Activated CD4-positive, alpha-beta T cell treated with anti-CD3 and anti-CD28 coated beads, Interleukin-2, amount 10 ng/mL, durations not matched to agents 7 days and 5 days (primary cell): ENCODE results near the gene C1orf21. TPM values are rescaled to one million over a fixed set of nuclear protein-coding genes. Genes with fewer than 3 reads are reported as not detected.

Experiments used
- CTCF ChIA-PET: fragments of 350-600 bp; sonication (Branson Sonifier 250); formaldehyde crosslinking; loops from one replicate; lab custom pipeline; 2021; ENCODE audit warnings: antibody characterized with exemption; lab: Charles Lee
- POLR2A ChIA-PET: fragments of 350-600 bp; sonication (Branson Sonifier 250); formaldehyde crosslinking; loops from one replicate; lab custom pipeline; 2021; ENCODE audit warnings: antibody characterized with exemption; lab: Charles Lee
- DNase-seq: peaks from one replicate; pipeline ENCODE4 v3.0.0-alpha.2; 2020
- H3K27ac Mint-ChIP-seq: one replicate; pipeline ENCODE4 v1.8.0; 2021; ENCODE audit warnings: mild to moderate bottlenecking, moderate library complexity, mixed read lengths
- H3K27me3 Mint-ChIP-seq: one replicate; pipeline ENCODE4 v1.8.0; 2021; ENCODE audit warnings: mixed read lengths
- H3K36me3 Mint-ChIP-seq: one replicate; pipeline ENCODE4 v1.8.0; 2021; ENCODE audit warnings: low read depth, mixed read lengths
- H3K4me1 Mint-ChIP-seq: one replicate; pipeline ENCODE4 v1.8.0; 2021; ENCODE audit warnings: mixed read lengths
- H3K4me3 Mint-ChIP-seq: one replicate; pipeline ENCODE4 v1.8.0; 2021; ENCODE audit warnings: mild to moderate bottlenecking, moderate library complexity, mixed read lengths
- H3K9me3 Mint-ChIP-seq: one replicate; pipeline ENCODE4 v1.8.0; 2021; ENCODE audit warnings: mixed read lengths
- total RNA-seq, 2 experiments: library from RNA; stranded (reverse); gene quantifications; one replicate each; pipeline ENCODE4 v1.2.3, GENCODE V29; 2021

Gene C1orf21
- total RNA-seq, 2 experiments from 2014 or later, result 7.4 to 8.1 TPM

DNA sequence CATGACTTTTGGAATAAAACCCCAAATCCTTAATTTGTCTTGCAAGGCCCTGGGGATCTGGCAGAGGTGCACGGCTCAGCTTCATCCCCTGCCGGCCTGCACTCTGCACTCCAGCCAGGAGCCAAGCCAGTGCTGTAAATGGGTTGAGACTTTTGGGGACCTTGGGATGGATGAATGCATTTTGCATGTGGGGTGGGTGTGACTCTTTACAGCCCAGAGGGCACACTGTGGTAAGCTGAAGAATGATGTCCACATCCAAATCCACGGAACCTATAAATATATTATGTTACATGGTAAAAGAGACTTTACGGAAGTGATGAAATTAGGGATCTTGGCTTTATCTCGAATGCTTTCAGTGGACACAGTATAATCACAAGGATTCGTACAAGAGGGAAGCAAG is 190.0 kb downstream of the C1orf21 start:
- no peak for DNase-seq
- peaks cover 2% of the 10 kb centered on the region for H3K27me3 Mint-ChIP-seq
- CTCF ChIA-PET, result no interaction called here
- H3K4me3 Mint-ChIP-seq, result no peak overlapping the region
- H3K36me3 Mint-ChIP-seq, result no peaks in the 10 kb centered on the region
- no peak overlapping the region for H3K27ac Mint-ChIP-seq
- peaks cover 3% of the 10 kb centered on the region for H3K9me3 Mint-ChIP-seq
- H3K4me1 Mint-ChIP-seq, result no peaks in the 10 kb centered on the region
- POLR2A ChIA-PET, result no interaction called here

DNA sequence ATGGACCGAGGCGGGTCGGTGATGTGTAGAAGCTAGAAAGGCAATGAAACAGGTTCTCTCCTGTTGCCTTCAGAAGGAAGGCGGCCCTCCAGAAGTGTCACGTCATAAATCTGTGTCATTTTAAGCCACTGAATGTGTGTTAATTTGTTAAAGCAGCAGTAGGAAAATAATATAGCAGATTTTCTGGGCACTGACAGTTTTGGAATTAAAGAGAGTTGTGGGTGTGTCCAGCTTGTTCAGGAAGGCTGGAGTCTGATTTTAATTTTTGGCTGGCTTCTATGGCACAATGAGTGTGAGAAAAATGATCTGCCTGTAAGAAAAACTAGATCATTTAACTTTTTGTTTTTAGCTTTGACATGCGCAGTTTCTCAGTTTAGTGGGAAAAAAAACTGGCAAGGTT is 190.5 kb downstream of the C1orf21 start:
- ChIA-PET CTCF (no interaction called here), POLR2A (no interaction called here)
- H3K36me3 Mint-ChIP-seq, result no peaks in the 10 kb centered on the region
- no peak overlapping the region for H3K27ac Mint-ChIP-seq
- H3K9me3 Mint-ChIP-seq, result peaks cover 3% of the 10 kb centered on the region
- no peaks in the 10 kb centered on the region for H3K4me1 Mint-ChIP-seq
- DNase-seq, result no peak
- H3K4me3 Mint-ChIP-seq, result no peak overlapping the region
- peaks cover 2% of the 10 kb centered on the region for H3K27me3 Mint-ChIP-seq

DNA sequence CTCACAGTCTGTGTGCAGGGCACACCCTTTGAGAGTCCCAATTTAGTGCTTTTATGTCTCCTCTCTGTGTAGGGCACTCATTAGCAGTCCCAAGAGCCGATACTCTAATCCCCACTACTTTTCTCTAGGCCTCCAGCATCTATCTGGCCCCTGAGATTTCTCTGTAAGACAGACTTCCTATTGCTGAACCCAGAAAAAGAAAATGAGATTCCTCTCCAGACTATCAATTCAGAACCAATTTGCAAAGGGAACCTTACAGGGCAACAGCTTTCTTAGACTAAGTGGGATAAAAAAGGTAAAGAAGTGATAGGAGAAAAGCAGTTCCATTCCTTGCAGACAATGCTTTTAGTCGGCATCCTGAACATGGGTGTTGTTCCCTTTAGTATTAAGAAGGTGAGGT is 195.6 kb downstream of the C1orf21 start:
- POLR2A ChIA-PET, result no interaction called here
- peaks cover 2% of the 10 kb centered on the region for H3K27me3 Mint-ChIP-seq
- DNase-seq, result no peak
- CTCF ChIA-PET, result no interaction called here
- peaks cover 6% of the 10 kb centered on the region for H3K9me3 Mint-ChIP-seq
- H3K4me3 Mint-ChIP-seq, result no peak overlapping the region
- no peak overlapping the region for H3K27ac Mint-ChIP-seq
- no peaks in the 10 kb centered on the region for H3K36me3 Mint-ChIP-seq
- no peaks in the 10 kb centered on the region for H3K4me1 Mint-ChIP-seq

DNA sequence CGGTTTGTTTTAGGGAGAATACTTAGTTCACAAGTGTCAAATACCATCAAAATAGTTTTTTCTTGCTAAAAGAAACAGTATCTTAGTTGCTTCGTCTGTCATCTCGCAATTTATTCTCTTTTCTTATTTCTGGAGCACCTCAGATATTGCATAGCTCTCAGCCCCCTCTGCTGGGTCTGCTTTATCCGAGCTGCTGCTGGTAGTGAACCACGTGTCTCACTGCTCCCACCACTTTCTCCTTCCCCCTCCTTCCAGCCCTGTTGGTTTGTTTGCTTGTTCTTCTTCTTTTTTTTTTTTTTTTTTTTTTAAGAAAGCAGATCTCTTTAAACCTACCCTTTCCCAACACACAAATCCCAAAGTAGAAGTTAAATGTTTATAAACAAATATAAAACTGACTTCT is 197.0 kb downstream of the C1orf21 start:
- Mint-ChIP-seq H3K4me1 (no peaks in the 10 kb centered on the region), H3K27me3 (peaks cover 2% of the 10 kb centered on the region), H3K27ac (no peak overlapping the region), H3K9me3 (peaks cover 6% of the 10 kb centered on the region), H3K4me3 (no peak overlapping the region), H3K36me3 (no peaks in the 10 kb centered on the region)
- CTCF ChIA-PET, result no interaction called here
- DNase-seq, result no peak
- POLR2A ChIA-PET, result no interaction called here

DNA sequence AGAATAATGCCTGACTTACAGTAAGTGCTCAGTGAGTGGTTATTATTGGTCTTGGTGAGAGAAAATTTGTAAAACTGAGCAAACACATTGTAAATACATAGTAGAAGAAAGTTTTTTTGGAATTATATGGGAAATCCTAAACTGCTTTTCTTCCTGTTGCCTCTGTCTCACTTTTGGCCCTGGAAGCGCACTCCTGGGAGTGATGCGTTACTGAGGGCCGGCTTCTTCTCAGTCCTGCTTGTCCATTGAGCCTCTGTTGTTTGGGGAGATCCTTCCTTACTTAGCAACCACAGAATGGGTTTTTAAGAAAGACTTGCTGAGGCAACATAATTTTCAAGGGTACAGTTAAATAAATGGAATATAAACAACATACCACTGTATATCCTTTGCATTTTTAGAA is 201.9 kb downstream of the C1orf21 start:
- peaks cover 3% of the 10 kb centered on the region for H3K9me3 Mint-ChIP-seq
- no peaks in the 10 kb centered on the region for H3K36me3 Mint-ChIP-seq
- H3K4me1 Mint-ChIP-seq, result no peaks in the 10 kb centered on the region
- H3K4me3 Mint-ChIP-seq, result no peak overlapping the region
- DNase-seq, result no peak
- CTCF ChIA-PET, result no interaction called here
- H3K27me3 Mint-ChIP-seq, result no peaks in the 10 kb centered on the region
- H3K27ac Mint-ChIP-seq, result no peak overlapping the region
- POLR2A ChIA-PET, result interaction anchor here (0.6 kb wide), 1 partner anchor 42 kb away, joined by 3 read pairs; no protein-coding TSS in a partner anchor

DNA sequence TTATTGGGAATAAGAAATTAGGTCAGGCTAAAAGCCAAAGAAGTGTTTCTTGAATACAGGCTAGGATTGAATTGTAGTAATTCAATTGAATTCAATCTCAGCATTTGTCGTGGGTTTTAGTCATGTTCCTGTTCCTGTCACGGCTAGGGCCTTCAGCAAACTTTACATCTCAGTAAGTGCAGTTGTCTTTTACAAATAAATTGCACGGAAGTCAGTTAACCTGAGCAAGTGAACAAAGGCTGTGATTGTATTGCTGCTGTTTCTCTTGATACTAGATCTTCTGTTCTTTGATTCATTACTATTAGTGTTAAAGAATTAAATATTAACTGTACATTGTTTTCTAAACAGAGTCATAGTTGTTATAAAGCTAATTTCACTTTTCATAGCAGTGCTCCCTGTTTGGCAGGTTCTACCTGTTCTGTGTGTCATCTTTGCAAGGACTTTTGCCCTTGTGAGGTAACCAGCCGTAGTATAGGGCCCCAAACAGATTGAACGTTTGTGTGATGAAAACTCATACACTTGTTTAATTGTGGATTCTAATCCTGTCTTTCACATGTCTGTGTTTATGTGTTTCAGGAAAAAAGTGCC is 203.4 kb downstream of the C1orf21 start:
- Mint-ChIP-seq H3K27ac (no peak overlapping the region), H3K36me3 (no peaks in the 10 kb centered on the region), H3K27me3 (no peaks in the 10 kb centered on the region), H3K9me3 (peaks cover 3% of the 10 kb centered on the region), H3K4me1 (no peaks in the 10 kb centered on the region), H3K4me3 (no peak overlapping the region)
- DNase-seq, result no peak
- POLR2A ChIA-PET, result no interaction called here
- CTCF ChIA-PET, result no interaction called here

DNA sequence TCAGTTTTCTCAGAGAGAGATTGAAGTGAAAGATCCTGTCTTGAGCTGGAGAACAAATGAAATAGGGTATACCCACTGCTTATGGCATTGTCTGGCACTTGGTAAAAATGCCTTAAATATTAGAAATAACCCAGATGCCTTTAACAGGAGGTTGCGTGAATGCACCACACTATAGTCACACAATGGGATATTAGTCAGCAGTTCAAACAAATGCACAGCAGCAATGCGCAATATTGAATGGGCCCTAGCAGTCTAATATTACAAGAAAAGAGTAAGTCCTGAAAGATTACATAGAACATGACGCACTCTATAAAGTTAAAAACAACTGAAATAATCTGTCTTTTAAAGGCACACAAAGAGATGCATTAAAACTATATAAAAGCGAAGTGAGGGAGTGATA is 206.8 kb downstream of the C1orf21 start:
- H3K4me3 Mint-ChIP-seq, result no peak overlapping the region
- ChIA-PET CTCF (no interaction called here), POLR2A (no interaction called here)
- DNase-seq, result no peak
- no peaks in the 10 kb centered on the region for H3K27me3 Mint-ChIP-seq
- H3K4me1 Mint-ChIP-seq, result no peaks in the 10 kb centered on the region
- H3K27ac Mint-ChIP-seq, result no peak overlapping the region
- no peaks in the 10 kb centered on the region for H3K9me3 Mint-ChIP-seq
- H3K36me3 Mint-ChIP-seq, result no peaks in the 10 kb centered on the region

DNA sequence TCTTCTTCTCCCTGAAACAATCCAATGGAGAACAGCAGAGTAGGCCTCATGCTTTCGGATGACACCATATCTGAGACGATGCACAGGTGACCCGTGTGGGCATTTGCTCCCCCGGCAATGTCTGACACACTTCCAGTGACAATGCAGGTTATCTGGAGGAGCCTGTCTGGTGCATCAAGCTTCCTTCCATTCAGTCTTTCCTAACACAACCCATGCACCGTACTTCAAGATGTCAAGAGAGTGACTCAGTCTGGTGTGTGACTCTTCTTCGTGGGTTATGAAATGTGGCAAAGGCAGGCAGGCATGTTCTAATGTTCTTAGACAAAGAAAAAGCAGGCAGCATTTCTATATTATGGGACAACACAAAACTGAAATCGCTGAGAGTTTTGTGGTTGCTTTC is 208.8 kb downstream of the C1orf21 start:
- H3K27me3 Mint-ChIP-seq, result peaks cover under 1% of the 10 kb centered on the region

DNA sequence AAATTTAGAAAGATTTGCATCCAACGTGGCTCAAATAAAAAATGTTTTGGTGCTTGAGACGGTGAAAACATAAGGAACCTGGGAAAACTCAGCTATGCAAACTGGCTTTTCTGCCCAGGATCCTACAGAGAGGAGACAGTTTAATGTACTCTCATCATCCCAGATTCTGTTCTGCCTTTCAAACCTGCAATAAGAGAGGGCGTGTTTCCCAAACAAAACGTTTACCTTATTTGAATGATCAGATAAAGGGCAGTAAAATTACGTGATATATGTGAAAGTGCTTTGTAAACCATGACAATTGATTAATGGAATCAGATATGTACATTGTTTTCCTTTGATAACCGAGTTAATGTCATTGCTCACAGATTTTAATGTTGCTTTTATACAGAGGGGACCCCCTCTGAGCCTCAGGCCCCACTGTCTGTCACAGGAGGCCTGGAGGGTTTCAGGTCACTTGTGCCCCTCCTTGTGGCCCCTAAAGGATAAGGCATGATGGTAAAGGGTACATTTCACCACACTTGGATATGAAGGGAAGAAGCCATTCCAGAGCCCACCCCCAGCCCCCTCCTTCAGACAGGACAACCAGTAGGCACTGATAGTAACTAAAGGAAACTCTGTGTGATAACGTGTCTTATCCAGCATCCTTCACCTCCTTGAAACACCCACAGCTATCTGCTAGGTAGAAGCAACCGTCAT is 210.3 kb downstream of the C1orf21 start:
- Mint-ChIP-seq H3K4me3 (no peak overlapping the region), H3K9me3 (no peaks in the 10 kb centered on the region), H3K27ac (no peak overlapping the region), H3K36me3 (no peaks in the 10 kb centered on the region), H3K27me3 (peaks cover 3% of the 10 kb centered on the region), H3K4me1 (no peaks in the 10 kb centered on the region)
- POLR2A ChIA-PET, result no interaction called here
- no peak for DNase-seq
- CTCF ChIA-PET, result no interaction called here

More for the DNA sequence above, 208.8 kb downstream of the C1orf21 start:
- Mint-ChIP-seq H3K27ac (no peak overlapping the region), H3K4me1 (no peaks in the 10 kb centered on the region), H3K4me3 (no peak overlapping the region), H3K9me3 (no peaks in the 10 kb centered on the region), H3K36me3 (no peaks in the 10 kb centered on the region)
- DNase-seq, result no peak
- CTCF ChIA-PET, result no interaction called here
- POLR2A ChIA-PET, result no interaction called here

DNA sequence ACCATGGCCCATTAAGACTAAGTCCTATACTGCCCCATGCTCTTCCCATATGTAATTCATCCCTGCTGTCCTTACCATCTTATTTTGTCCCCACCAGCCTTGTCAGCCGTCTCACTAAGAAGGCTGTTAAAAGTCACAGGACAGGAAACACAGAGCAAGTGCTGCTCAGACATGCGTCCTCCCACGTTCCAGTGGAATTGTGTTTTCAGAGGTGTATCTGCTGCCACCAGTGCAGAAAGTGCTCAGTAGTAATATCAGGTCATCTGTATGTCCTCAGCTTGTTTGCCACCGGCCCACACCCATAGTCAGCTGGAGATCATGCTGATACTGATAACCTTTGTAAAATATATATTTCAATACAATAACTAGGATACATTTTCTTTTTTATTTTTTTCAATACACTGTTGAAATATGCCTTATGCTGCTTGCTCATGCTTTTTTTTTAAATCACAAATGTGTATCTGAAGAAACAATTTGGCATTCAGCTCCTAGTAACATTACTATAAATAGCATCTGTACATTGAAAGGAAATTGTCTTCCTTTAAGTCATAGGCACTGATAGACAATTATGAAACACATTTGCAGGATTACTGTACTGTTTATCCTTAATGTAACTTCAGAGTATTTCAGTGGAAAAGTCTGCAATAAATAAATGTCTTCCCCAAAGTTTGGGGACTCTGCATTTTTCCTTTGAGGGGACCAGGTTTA is 211.0 kb downstream of the C1orf21 start:
- no peaks in the 10 kb centered on the region for H3K9me3 Mint-ChIP-seq
- no peaks in the 10 kb centered on the region for H3K4me1 Mint-ChIP-seq
- ChIA-PET POLR2A (no interaction called here), CTCF (no interaction called here)
- no peak overlapping the region for H3K27ac Mint-ChIP-seq
- no peak overlapping the region for H3K4me3 Mint-ChIP-seq
- H3K36me3 Mint-ChIP-seq, result no peaks in the 10 kb centered on the region
- no peak for DNase-seq
- H3K27me3 Mint-ChIP-seq, result peaks cover 3% of the 10 kb centered on the region

DNA sequence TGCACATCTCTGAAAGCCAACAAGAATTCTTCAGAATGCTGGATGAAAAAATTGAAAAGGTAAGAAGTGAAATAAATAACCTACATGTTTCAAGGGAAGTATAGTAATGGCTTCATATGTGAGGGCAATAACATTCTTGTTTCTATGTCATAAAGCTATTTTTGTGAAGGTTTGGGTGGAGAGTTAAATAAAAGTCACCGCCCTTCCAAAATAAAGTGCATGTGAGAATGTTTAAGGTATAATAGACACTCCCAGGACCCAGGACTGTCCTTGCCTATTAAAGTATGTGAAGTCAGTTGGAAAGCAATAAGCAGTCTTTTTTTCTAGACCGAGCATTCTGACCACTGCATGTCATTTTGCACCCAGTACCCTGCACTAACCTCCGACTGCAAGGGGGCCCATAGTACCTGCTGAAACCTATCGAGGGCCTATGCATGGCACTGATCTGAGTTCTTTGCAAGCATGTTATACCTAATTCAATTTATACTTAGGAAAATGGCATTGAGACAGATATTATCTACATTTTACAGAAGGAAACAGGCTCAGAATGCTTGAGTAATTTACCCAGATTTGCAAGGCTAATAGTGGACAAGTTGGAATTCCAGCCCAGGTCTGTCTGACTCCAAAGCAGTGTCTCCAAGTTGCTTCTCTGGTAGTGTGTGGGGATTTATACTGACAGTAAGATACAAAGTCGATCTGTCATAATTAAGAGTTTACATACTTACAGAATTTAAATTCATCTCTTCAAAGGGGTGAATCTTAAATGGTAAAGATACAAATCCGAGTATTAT is 211.8 kb downstream of the C1orf21 start:
- no peaks in the 10 kb centered on the region for H3K9me3 Mint-ChIP-seq
- H3K27me3 Mint-ChIP-seq, result peaks cover 3% of the 10 kb centered on the region
- no peak overlapping the region for H3K27ac Mint-ChIP-seq
- no peaks in the 10 kb centered on the region for H3K36me3 Mint-ChIP-seq
- no peak overlapping the region for H3K4me3 Mint-ChIP-seq
- ChIA-PET CTCF (no interaction called here), POLR2A (no interaction called here)
- no peaks in the 10 kb centered on the region for H3K4me1 Mint-ChIP-seq
- DNase-seq, result no peak

DNA sequence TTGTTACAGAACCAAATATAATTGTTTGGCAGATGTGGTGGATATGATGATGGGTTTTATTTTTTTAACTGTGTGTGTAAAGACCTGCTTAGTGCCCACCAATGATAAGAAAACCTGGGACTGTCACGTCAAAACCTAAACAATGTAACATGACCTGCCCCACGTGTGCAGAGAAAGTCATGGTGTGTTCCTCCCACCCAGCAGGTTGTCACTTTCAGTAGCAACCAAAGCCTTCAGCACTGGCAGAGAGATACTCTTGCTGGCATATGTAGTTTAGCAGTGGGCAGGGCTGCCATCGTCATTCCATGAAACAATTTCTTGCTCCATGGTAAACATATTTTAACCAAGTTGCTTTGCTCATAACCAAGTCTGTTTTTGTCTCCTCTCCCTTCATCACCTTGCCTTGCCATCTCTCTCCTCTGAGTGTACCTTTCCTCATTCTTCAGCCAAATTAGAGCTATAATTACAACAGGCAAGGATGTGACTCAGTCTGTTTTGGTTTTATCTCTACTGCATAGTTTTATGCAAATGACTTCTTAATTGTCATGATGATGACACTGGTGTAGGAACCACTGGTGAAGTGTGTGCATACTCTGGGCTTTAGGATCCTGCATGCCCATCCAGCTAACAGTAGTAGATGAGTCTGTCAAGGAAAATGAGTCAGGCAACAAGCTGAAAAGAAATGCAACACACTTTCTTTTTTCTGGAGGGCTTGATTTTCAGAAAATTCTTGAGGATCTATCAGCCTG is 217.5 kb downstream of the C1orf21 start:
- no peak overlapping the region for H3K27ac Mint-ChIP-seq
- ChIA-PET CTCF (no interaction called here), POLR2A (no interaction called here)
- no peaks in the 10 kb centered on the region for H3K4me1 Mint-ChIP-seq
- no peaks in the 10 kb centered on the region for H3K36me3 Mint-ChIP-seq
- DNase-seq, result no peak
- peaks cover 3% of the 10 kb centered on the region for H3K27me3 Mint-ChIP-seq
- no peak overlapping the region for H3K4me3 Mint-ChIP-seq
- H3K9me3 Mint-ChIP-seq, result no peaks in the 10 kb centered on the region
